ENCODE measurements around the gene TMED9. TPM values are rescaled to one million over a fixed set of nuclear protein-coding genes. Genes with fewer than 3 reads are reported as not detected.

Gene TMED9
- total RNA-seq, 1 donor from 2014 or later: 372 TPM

DNA sequence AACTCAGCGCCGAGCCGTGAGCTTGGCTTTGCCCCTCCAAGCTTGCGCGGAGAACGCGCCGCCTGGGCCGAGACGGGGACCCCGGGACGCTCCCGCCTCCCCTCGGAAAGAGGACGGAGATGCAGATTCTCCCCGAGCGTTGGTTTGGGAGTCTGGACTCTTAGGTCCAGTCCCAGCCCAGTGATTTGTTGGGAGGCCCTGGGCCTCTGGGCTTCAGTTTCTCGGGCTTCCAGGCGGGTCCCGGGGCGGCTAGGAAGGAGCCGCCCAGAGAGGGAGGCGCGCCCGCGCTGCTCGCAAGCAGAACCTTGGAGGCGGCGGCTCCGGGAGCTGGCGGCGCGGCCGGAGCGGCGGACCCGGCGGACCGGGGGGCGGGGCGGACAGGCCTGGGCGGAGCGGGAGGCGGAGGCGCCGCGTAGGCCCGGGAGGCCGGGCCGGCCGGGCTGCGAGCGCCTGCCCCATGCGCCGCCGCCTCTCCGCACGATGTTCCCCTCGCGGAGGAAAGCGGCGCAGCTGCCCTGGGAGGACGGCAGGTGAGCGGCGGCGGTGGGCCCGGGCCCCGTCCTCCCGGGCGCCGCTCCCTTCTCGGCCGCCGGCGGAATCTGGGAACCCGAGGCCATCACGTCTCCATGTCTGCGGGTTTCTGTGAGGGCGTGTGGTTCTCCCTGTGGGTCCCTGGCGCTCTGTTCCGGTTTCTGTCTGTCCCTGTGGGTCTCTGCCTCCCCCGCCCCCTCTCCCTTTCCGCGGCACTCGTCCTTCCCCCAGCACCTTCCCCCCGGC lies 7.9 kb downstream of the TMED9 start, which contains the start of gene B4GALT7:
B4GALT7 (plus strand) TSS at position 402 of the 777 bp plus-strand sequence; CDS start at position 481, 79 bp downstream.
- Histone ChIP-seq H4K20me1 (ENCODE audit: insufficient read depth, low read length) (peaks cover 45% of the 10 kb centered on the region), H3K27me3 (ENCODE audit: insufficient read depth, low read length) (no peaks in the 10 kb centered on the region), H2AFZ (ENCODE audit: low read depth, low read length) (peak within 1 kb of the TSS; percentile 91), H3K9me3 (ENCODE audit: insufficient read depth, low read depth, low read length) (no peaks in the 10 kb centered on the region), H3K36me3 (ENCODE audit: insufficient read depth, low read length) (peaks cover 14% of the 10 kb centered on the region), H3K27ac (ENCODE audit: low read depth, low read length) (peak within 1 kb of the TSS; percentile 80), H3K79me2 (ENCODE audit: insufficient read depth, low read length) (peaks cover 24% of the 10 kb centered on the region), H3K4me3 (ENCODE audit: insufficient read depth, low read depth, low read length) (peak within 1 kb of the TSS; percentile 87), H3K4me2 (ENCODE audit: low read length) (peak within 1 kb of the TSS; percentile 97), H3K9ac (ENCODE audit: low read length) (peak within 1 kb of the TSS; percentile 94), H3K4me1 (ENCODE audit: insufficient read depth, low read length) (peaks cover 10% of the 10 kb centered on the region)
- H3K27me3 Mint-ChIP-seq (ENCODE audit: low read depth, unreplicated experiment): no peaks in the 10 kb centered on the region
- DNase-seq (ENCODE audit: low read depth) (peak; percentile 40), FAIRE-seq (no peak)
- peaks cover 17% of the 10 kb centered on the region for H3K4me1 Mint-ChIP-seq (ENCODE audit: low read depth, unreplicated experiment)
- peaks cover 17% of the 10 kb centered on the region for H3K36me3 Mint-ChIP-seq (ENCODE audit: low read depth, unreplicated experiment)
- H3K27ac Mint-ChIP-seq (ENCODE audit: unreplicated experiment): peak within 1 kb of the TSS; percentile 60
- H3K9me3 Mint-ChIP-seq (ENCODE audit: unreplicated experiment): no peaks in the 10 kb centered on the region
- H3K4me3 Mint-ChIP-seq (ENCODE audit: unreplicated experiment): peak within 1 kb of the TSS; percentile 91
- TF ChIP-seq EZH2 (IDR thresholded peaks at IDR 0.05; ENCODE audit: insufficient read depth, low read length): no peak
- TF ChIP-seq, protein P1, sequence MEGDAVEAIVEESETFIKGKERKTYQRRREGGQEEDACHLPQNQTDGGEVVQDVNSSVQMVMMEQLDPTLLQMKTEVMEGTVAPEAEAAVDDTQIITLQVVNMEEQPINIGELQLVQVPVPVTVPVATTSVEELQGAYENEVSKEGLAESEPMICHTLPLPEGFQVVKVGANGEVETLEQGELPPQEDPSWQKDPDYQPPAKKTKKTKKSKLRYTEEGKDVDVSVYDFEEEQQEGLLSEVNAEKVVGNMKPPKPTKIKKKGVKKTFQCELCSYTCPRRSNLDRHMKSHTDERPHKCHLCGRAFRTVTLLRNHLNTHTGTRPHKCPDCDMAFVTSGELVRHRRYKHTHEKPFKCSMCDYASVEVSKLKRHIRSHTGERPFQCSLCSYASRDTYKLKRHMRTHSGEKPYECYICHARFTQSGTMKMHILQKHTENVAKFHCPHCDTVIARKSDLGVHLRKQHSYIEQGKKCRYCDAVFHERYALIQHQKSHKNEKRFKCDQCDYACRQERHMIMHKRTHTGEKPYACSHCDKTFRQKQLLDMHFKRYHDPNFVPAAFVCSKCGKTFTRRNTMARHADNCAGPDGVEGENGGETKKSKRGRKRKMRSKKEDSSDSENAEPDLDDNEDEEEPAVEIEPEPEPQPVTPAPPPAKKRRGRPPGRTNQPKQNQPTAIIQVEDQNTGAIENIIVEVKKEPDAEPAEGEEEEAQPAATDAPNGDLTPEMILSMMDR (IDR thresholded peaks at IDR 0.05; ENCODE audit: insufficient read depth, low read depth, low read length): no peak

- peak overlapping the region; percentile 91 for H3K4me3 Mint-ChIP-seq (ENCODE audit: unreplicated experiment)
- TF ChIP-seq, protein P1 (IDR thresholded peaks at IDR 0.05; ENCODE audit: insufficient read depth, low read depth, low read length): no peak
- no peak for TF ChIP-seq EZH2 (IDR thresholded peaks at IDR 0.05; ENCODE audit: insufficient read depth, low read length)
- Histone ChIP-seq H3K9ac (ENCODE audit: low read length) (peak overlapping the region; percentile 94), H3K27ac (ENCODE audit: low read depth, low read length) (peak overlapping the region; percentile 80), H3K9me3 (ENCODE audit: insufficient read depth, low read depth, low read length) (no peaks in the 10 kb centered on the region), H3K79me2 (ENCODE audit: insufficient read depth, low read length) (peaks cover 24% of the 10 kb centered on the region), H4K20me1 (ENCODE audit: insufficient read depth, low read length) (peaks cover 42% of the 10 kb centered on the region), H2AFZ (ENCODE audit: low read depth, low read length) (peak overlapping the region; percentile 70), H3K36me3 (ENCODE audit: insufficient read depth, low read length) (peaks cover 8% of the 10 kb centered on the region), H3K4me3 (ENCODE audit: insufficient read depth, low read depth, low read length) (peak overlapping the region; percentile 87), H3K4me1 (ENCODE audit: insufficient read depth, low read length) (peaks cover 10% of the 10 kb centered on the region), H3K4me2 (ENCODE audit: low read length) (peak overlapping the region; percentile 97), H3K27me3 (ENCODE audit: insufficient read depth, low read length) (no peaks in the 10 kb centered on the region)
- peak overlapping the region; percentile 60 for H3K27ac Mint-ChIP-seq (ENCODE audit: unreplicated experiment)
- no peak for FAIRE-seq
- H3K27me3 Mint-ChIP-seq (ENCODE audit: low read depth, unreplicated experiment): no peaks in the 10 kb centered on the region
- H3K36me3 Mint-ChIP-seq (ENCODE audit: low read depth, unreplicated experiment): peaks cover 20% of the 10 kb centered on the region
- H3K9me3 Mint-ChIP-seq (ENCODE audit: unreplicated experiment): no peaks in the 10 kb centered on the region
- peaks cover 17% of the 10 kb centered on the region for H3K4me1 Mint-ChIP-seq (ENCODE audit: low read depth, unreplicated experiment)
- peak; percentile 41 for DNase-seq (ENCODE audit: low read depth)
Measured at GRCh38 chr5:177600508-177601018, 8.6 kb downstream of the TMED9 start.

Data from astrocyte (in vitro differentiated cells and primary cell).